ENCODE results near the gene ATF4.

ATF4 gene, protein sequence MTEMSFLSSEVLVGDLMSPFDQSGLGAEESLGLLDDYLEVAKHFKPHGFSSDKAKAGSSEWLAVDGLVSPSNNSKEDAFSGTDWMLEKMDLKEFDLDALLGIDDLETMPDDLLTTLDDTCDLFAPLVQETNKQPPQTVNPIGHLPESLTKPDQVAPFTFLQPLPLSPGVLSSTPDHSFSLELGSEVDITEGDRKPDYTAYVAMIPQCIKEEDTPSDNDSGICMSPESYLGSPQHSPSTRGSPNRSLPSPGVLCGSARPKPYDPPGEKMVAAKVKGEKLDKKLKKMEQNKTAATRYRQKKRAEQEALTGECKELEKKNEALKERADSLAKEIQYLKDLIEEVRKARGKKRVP

DNA sequence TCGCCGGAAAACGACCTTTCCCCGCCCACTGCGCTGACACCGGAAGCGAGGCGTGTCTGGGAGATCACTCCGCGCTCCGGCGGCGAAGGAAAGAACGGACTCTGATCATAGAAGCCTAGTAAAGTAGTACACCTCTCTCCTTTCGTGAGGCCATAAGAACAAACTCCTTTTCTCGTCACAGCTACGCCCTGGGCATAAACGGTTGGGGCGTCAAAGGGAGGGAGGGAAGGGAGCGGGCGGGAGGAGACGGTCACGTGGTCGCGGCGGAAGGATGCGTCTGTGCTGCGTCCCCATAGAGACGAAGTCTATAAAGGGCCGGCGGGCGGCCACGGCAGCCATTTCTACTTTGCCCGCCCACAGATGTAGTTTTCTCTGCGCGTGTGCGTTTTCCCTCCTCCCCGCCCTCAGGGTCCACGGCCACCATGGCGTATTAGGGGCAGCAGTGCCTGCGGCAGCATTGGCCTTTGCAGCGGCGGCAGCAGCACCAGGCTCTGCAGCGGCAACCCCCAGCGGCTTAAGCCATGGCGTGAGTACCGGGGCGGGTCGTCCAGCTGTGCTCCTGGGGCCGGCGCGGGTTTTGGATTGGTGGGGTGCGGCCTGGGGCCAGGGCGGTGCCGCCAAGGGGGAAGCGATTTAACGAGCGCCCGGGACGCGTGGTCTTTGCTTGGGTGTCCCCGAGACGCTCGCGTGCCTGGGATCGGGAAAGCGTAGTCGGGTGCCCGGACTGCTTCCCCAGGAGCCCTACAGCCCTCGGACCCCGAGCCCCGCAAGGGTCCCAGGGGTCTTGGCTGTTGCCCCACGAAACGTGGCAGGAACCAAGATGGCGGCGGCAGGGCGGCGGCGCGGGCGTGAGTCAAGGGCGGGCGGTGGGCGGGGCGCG, at the start of gene ATF4:
Gene ATF4 (plus strand): TSS at position 337 of the 880 bp plus-strand sequence. CDS start 884 bp downstream, outside the sequence.
- no peak for DNase-seq (ENCODE audit: low read depth, low spot score)

DNA sequence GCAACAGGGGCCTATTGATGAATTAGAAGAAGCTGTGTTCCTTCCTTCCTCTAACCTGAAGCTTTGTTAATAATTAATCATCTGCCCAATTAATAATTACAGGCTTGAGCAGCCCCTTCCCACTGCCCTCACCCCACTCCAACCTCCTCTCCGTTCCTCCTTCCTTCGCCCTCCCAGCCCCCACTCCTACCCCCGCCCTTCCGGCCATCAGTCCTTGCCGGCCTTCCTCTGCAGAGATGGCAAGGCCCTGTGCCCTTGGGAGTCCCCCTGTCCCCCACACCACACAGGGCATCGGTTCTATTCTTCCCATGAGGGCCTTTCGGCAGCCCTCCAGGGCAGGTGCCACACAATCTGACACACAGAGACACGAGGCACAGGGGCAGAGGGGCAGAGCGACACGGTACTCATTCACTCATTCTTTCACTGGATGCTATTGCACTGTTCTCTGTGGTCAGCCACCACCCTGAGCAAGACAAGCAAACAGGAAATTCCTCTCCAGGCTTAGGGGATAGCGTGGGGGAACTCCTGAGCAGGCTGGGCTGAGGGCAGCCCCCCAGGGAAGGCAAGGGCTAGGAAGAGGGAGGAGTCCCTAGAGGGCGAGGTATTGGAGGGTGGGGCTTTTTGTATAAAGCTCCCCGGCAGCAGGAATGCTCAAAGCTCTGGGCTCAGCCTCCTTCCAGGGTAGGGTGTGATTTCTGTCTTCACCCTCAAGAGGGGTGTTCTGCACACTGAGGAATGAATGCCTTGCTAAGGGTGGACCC, 48.8 kb upstream of the ATF4 start:
- no peak for DNase-seq (ENCODE audit: low read depth, low spot score)

DNA sequence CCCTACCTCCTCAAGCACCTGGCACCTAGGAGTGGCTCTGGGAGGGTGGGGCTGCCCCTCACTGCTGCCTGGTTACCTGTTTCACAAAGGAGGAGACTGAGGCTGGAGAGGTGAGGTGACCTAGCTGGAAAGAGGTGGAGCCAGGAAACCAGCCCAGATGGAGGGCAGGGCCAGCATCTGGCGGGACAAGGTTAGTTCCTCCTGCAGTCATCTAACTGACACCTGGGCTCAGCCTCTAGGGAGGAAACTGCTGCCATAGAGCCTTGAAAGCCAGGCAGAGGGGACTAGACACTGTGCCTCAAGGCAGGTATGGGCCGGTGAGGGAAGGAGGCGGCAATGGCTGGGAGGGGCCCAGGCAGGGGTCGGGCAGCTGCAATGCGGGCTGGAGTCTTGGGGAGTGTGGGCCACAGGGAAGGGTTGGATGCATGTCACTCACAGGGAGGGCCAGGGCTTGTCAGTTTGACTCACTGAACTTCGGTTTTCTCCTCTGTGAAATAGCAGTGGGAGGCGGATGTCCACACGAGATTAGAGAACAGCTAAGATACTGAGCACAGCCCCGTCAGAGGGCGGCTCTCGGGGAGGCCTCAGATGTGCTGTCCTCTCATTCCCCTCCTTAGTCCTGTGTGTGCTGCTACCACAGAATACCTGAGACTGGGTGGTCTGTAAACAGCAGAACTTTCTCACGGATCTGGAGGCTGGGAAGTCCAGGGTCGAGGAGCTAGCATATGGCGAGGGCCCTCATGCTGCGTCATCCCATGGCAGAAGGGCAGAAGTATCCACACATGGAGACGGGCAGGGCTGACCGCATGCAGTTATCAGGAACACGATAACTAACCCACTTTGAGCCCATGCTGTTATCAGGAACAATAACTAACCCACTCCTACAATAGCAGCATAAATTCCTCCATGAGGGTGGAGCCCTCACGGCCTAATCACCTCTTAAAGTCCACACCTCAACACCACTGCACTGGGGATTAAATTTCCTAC, 47.5 kb upstream of the ATF4 start:
- DNase-seq (ENCODE audit: low read depth, low spot score), result no peak

DNA sequence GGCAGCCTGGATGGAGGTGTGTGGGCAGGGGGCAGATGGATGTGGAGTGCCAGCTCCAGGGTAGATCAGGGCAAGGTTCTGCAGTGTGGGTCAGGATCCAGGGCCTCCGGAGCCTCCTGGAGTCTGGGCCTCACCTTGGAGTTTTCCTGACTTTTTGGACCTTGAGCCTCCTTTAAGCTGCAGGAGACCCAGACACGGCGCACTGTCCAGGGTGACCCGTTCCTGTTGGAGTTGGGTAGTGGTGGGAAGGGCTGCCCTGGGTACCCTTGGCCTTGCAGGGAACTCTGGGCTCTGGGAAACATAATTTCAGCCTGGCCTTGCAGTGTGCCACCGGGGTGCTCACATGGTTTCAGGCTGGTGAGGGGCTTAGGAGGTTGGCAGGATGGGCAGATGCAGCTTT, 46.5 kb upstream of the ATF4 start:
- DNase-seq (ENCODE audit: low read depth, low spot score), result no peak

DNA sequence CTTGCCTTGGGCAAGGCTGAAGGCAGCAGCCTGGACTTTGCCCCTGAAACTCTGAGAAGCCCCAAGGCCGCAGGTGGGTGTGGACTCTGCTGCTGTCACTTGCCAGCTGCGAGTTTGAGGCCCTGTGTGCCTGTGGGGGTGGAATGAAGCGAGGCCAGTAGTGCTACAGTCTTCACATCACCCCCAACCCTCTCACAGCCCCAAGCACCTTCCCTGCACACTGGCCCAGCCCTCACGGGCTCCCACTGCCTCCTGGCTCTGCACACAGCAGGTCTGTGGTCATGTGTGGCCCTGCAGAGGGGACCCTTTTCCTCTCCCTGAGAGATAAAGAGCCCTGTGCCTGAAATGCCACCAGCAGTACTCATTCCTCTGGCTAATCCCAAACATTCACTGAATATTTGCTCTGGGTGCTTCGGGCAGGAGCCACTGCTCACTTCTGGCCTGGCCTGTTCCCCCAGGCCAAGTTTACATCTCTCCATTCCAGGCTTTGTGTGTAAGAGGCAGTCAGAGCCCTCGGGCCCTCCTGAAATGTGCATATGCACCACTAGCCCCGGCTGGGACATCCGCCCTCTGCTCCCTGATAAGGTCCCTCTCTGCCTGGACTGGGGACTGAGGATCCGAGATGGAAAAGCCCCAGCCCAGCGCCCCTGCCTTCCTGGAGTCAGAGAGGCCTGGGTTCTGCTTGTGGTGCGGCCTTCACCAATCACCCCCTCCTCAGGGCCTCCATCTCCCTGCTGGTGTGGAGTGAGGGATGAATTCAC, 45.8 kb upstream of the ATF4 start:
- no peak for DNase-seq (ENCODE audit: low read depth, low spot score)

DNA sequence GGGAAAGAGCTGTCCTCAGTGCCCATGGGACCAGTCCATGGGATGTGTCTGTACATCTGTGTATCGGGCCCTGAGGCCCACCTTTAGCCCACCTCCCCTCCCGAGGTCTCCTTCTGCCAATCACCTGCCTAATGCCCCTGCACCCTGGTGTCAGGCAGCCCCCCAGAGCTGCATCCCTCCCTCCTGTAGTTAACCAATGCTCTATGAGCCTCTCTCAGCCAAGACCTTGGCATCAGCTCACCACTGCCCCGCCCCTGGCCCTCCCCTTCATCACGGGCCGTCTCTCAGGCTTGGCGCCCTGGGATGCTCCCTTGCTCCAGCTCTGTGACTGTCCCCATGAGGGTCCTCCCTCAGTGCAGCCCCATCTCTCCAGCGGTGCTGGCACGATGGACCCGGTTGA, 45.0 kb upstream of the ATF4 start:
- no peak for DNase-seq (ENCODE audit: low read depth, low spot score)

DNA sequence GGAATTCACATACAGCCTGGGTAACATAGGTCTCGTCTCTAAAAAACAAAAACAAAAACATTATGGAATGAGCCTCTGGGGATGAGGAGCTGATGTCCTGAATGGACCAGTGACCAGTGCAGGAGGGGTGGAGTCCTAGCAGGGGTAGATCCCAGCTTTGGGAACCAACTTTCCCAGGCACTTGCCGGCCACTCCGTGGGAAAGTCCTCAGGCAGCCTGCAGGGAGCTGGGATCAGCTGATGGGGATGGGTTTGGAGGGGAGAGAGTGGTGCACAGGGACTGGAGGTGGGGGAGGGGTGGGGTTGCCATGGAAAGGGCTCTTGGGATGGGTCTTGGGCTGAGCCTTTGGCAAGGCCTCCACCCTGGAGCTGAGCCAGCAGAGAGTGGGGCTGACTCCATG, 44.5 kb upstream of the ATF4 start:
- DNase-seq (ENCODE audit: low read depth, low spot score), result no peak

DNA sequence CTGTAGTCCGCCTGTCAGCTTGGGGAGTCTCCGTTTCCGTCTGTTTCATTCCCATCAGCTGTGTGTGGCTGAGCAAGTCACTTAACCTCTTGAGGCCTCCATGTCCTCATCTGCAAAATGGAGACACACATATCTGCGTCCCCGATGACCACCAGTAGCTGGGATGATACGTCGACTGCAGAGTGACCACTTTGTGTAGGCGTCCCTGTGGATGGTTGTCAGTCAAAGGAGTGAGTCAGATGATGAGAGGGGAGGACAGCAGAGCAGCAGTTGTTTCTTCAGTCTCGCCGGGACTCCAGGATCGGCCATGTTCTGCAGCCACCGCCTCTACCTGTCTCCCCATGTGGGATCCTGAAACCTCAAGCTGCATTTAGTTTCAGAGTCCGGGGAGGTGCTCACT, 43.7 kb upstream of the ATF4 start:
- DNase-seq (ENCODE audit: low read depth, low spot score), result no peak

DNA sequence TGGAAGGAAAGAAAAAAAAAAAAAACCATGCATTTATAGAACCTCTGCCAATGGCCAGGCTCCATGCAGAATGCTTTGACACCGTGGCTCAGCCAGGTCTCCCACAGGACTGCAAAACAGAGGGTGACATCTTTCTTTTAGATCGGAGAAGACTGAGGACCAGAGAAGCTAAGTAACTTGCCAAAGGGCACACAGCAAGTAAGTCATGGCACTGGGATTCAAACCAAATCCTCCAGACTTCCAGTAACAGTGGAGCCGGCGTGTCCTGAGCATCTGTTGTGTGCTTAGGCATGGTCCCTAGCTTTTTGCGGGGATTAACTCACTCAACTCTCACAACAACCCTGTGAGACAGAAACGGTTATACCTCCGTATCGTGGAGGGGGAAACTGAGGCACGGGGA, 42.8 kb upstream of the ATF4 start:
- DNase-seq (ENCODE audit: low read depth, low spot score), result no peak

DNA sequence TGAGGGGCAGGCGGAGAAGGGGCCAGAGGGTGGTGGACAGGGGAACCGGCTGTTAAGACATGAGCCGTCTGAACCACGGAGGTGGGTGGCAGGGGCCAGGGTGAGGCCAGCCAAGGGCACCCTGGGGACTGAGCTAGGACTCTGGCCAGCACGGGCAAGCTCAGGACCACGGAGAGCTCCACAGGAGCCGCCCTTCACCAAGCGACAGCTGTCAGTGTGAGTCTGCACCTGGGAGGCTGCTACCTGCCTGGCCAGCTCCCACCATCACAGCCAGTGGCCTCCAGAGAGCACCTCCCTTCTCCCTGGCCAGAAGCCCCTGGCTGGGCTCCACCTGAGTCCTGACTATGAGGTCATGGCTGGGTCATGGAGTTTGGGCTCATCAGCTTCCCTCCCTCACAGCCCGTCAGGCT, 41.9 kb upstream of the ATF4 start:
- DNase-seq (ENCODE audit: low read depth, low spot score), result no peak

DNA sequence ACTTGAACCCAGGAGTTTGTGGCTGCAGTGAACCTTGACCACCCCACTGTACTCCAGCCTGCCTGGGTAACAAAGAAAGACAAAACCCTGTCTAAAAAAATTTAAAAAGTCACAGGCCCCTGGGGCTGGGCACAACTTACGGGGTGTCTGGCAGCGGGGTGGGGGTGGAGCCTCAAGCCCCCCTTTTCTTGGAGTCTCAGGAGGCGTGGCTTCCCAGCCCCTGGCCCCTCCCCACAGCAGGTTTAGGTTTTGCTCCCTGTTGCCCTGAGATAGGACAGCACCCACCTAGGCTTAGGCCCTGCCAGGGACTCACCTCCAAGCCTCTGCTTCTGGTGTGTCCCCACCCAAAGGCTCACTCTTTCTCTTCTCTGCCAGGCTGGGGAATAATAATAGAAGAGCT, 41.1 kb upstream of the ATF4 start:
- no peak for DNase-seq (ENCODE audit: low read depth, low spot score)

DNA sequence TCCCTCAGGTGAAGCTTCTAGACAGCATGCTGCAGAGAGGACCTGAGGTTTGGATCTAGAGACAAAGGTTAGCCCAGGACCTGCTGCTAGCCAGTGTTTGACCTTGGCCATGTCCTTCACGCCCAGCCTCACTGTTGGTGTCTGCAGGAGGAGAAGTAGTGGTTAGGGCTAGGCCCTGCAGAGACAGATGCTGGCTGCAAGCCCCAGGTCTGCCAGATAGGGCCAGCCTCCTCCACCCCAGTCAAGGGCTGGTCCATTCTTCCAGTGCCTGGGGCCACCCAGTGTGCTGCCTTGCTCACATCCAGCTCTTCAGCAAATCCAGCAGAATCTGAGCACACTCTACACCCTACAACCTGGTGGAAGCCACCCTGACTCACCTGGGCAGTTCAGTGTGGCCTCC, 39.8 kb upstream of the ATF4 start:
- DNase-seq (ENCODE audit: low read depth, low spot score), result no peak

DNA sequence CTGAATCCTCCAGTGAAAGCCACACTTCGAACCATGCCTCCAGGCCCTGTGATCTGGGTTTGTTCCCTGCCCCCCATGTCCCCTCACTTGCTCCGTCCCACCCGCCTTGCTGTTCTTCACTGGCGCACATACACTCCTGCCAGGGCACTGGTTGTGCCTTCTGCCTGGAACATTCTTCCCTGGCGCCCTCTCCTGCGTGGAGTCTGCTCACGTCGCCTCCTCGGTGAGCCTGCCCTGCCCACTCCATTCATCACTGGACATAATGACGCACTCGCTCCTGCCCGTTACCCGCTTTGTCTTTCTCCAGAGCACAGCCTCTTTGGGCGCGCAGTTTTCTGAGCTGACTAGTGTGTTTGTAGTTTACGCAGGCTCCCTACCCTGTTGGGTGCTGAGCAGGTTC, 39.3 kb upstream of the ATF4 start:
- DNase-seq (ENCODE audit: low read depth, low spot score), result no peak

DNA sequence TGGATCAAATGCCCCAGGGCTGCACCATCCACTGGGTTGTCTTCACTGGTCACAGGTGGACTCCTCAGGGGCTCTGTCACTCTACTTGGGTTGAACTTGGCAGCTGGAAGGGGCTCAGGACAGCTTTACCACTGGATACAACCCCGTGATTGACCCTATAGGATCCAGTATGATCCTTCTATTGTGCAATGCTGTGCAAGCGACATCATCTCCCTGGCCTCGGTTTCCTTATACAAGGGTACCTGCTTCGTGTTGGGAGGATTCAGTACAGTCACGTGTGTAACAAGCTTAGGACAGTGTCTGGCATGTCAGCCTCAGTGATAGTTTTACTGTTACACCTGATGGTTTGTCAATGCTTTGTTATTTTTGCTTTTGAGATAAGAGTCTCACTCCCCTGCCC, 38.8 kb upstream of the ATF4 start:
- no peak for DNase-seq (ENCODE audit: low read depth, low spot score)

DNA sequence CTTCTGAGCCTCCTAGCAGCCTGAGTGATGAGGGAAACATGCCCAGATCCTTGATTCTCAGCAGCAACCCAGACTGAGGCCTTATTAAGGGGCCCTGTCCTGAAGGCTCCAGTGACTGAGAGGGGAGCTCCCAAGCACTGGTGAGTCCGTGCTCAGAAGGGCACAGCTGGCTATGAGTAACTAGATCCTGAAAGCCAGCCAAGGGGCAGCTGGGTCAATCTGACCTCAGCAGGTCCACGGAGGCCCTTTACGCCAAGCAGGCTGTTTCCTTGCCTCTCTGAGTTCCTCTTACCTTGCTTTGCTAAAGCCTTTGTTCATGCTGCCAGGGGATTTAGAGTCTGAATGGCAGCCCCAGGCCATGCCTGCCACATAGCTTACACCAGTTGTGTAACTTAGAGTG, 37.6 kb upstream of the ATF4 start:
- DNase-seq (ENCODE audit: low read depth, low spot score), result no peak

DNA sequence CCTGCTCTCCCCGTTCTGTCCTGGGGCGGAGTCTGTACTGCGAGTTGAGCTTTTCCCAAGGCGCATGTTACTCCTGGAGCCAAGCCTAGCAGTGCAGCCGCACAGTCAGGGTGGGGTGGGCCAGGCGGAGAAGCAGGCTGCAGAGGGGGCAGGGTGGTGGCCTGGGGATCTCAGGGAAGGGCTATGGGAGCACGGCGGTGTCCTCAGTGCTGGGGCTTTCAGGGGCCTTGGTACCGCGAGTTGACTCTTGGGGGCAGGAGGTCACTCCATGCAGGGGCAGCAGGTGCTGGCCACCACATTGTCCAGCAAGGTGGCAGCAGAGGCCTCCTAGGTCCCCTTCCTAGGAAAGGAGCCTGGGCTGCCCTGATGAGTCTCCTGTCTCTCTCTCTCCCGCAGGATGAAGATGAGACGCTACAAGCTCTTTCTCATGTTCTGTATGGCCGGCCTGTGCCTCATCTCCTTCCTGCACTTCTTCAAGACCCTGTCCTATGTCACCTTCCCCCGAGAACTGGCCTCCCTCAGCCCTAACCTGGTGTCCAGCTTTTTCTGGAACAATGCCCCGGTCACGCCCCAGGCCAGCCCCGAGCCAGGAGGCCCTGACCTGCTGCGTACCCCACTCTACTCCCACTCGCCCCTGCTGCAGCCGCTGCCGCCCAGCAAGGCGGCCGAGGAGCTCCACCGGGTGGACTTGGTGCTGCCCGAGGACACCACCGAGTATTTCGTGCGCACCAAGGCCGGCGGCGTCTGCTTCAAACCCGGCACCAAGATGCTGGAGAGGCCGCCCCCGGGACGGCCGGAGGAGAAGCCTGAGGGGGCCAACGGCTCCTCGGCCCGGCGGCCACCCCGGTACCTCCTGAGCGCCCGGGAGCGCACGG, 33.2 kb upstream of the ATF4 start:
- DNase-seq (ENCODE audit: low read depth, low spot score), result no peak

DNA sequence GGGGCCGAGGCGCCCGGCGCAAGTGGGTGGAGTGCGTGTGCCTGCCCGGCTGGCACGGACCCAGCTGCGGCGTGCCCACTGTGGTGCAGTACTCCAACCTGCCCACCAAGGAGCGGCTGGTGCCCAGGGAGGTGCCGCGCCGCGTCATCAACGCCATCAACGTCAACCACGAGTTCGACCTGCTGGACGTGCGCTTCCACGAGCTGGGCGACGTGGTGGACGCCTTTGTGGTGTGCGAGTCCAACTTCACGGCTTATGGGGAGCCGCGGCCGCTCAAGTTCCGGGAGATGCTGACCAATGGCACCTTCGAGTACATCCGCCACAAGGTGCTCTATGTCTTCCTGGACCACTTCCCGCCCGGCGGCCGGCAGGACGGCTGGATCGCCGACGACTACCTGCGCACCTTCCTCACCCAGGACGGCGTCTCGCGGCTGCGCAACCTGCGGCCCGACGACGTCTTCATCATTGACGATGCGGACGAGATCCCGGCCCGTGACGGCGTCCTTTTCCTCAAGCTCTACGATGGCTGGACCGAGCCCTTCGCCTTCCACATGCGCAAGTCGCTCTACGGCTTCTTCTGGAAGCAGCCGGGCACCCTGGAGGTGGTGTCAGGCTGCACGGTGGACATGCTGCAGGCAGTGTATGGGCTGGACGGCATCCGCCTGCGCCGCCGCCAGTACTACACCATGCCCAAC, 32.4 kb upstream of the ATF4 start:
- no peak for DNase-seq (ENCODE audit: low read depth, low spot score)

DNA sequence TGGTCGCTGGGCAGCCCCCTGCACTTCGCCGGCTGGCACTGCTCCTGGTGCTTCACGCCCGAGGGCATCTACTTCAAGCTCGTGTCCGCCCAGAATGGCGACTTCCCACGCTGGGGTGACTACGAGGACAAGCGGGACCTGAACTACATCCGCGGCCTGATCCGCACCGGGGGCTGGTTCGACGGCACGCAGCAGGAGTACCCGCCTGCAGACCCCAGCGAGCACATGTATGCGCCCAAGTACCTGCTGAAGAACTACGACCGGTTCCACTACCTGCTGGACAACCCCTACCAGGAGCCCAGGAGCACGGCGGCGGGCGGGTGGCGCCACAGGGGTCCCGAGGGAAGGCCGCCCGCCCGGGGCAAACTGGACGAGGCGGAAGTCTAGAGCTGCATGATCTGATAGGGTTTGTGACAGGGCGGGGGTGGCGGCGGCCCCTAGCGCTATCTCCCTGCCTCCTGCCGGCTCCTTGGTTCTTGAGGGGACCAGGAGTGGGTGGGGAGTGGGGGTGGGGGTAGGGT, 31.7 kb upstream of the ATF4 start:
- DNase-seq (ENCODE audit: low read depth, low spot score), result no peak

Data from iPS DF 19.7 (cell line).